Stimulated activated CD8-positive, alpha-beta memory T cell treated with anti-CD3 and anti-CD28 coated beads, Interleukin-4, amount 100 ng/mL, for 48 hours (primary cell): Measurements from ENCODE around the gene ST8SIA5.

Source experiments
- DNase-seq: peaks from one replicate; pipeline ENCODE4 v3.0.0-alpha.2; 2020

ST8SIA5 gene

GRCh38 chr18:46623541-46623940, 133.3 kb downstream of the ST8SIA5 start:
- peak; percentile 35 for DNase-seq

DNA sequence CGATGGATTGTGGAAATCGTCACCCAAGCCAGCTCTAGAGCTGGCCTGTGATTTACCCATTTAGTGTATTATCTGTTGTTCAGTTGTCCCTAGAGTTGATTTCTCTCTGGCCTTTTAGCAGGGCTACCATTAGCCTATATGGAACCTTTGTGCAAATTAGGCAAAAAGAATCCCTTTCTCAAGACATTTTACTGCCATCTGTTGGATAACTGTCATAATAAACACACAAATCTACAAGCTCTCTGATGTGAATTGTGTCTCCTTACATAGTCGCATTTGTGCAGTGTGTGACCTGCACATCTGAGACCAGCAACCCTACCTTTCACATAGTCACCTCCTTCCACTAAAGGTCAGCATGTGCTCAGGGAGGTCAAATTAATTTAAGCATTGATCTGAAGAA, 133.9 kb downstream of the ST8SIA5 start:
- DNase-seq = no peak

DNA sequence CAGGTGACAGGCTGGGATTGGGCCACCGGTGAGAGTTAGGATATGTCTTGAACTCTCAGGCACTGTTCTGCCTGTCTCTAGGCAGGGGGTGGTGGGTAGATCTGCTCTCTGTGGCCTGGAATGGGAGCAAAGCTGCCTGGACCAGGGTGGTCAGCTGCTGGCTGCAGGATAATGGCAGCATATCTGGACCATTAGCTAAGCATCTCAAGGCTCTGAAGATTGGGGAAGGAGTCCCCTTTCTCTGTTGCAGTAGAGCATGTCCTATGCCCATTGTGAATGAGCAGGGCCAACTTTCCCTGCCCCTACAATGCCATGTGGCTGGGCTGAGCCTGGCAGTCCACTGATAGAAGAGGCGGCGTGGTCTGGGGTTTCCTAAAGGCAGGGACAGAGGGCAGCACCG, 134.4 kb downstream of the ST8SIA5 start:
- DNase-seq = no peak

DNA sequence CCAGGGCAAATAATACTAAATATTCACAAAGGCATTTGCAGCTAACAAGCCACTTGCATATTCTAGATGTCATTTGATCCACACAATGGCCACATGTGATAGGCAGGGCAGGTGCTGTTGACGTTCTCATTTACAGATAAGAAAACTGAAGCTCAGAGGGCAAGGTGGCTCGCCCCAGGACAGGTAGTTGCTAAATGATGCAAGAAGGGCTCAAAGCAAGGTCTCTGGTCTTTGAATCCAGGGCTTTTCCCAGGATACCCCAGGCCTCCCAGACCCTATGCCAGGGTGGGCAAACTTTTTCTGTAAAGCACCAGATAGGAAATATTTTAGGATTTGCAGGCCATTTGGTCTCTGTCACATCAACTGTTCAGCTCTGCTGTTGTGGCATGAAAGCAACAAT, 135.0 kb downstream of the ST8SIA5 start:
- no peak for DNase-seq

DNA sequence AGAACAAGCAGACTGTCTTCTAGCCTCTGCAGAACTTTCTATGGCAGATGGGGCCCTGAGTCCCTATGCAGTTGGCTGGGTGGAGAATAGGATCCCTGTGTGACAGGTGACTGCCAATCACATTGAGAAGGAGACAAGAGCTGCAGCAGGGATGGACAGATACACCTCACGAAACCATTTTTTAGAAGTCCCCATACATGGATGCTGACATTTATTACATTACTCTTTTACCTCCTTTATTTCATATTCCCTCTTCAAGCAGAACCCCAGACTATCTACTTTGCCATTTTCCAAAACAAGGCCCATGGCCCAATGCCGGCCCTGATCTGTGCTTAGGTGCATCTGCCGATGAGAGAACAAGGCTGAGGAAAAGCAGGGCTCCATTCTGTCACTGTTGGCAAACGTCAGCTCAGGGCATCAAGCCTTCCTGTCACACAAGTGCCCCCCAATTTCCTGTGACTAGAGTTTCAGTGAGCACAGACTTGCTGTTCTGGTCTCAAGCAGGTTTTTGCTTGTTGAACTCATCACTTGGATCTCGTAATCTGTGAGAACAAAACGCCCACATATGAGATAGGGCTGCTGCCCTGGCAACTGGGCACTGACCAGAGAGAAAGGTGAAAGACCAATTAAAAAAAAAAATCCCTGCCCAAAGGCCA, 135.6 kb downstream of the ST8SIA5 start:
- DNase-seq = no peak

GRCh38 chr18:46619559-46619958, 137.3 kb downstream of the ST8SIA5 start:
- DNase-seq = no peak
